NB4 (cell line): ENCODE data around the gene RASGRP3.
"Not testable (repeated sequence)": the region's sequence is repeated elsewhere in the genome, so short reads cannot be mapped to it uniquely, and the experiment has no call there.

Source experiments
- DNase-seq: peaks from one replicate; pipeline ENCODE4 v3.0.0; 2010; ENCODE audit warnings: low read depth
- H3K4me3 ChIP-seq: one replicate; pipeline ENCODE4 v1.5.1; 2011; ENCODE audit warnings: mild to moderate bottlenecking, low read depth, low read length, moderate library complexity
- CTCF ChIP-seq: IDR thresholded peaks from one replicate; pipeline ENCODE4 v1.5.1; 2012; ENCODE audit warnings: low read depth, low read length
- MAX ChIP-seq: IDR thresholded peaks from 2 replicates; pipeline ENCODE4 v1.6.1; 2011; ENCODE audit warnings: low read depth, low read length
- MYC ChIP-seq: IDR thresholded peaks from 2 replicates; pipeline ENCODE4 v1.6.1; 2011; ENCODE audit warnings: low read depth, low read length
- POLR2A ChIP-seq: IDR thresholded peaks from 2 replicates; pipeline ENCODE4 v1.6.1; 2011; ENCODE audit warnings: mild to moderate bottlenecking; ENCODE audit not compliant: insufficient read length; ENCODE audit errors: extremely low read depth

The RASGRP3 gene

GRCh38 chr2:33441235-33441810 lies 35.1 kb upstream of the RASGRP3 start:
- DNase-seq, result peak; percentile 75
- no peak for TF ChIP-seq MYC
- TF ChIP-seq CTCF, result peak; percentile 78
- no peak for TF ChIP-seq MAX
- TF ChIP-seq POLR2A, result no peak
- H3K4me3 ChIP-seq, result no peak overlapping the region

- H3K4me3 ChIP-seq, DNase-seq: not testable (repeated sequence)
Measured at GRCh38 chr2:33442052-33442451, 34.4 kb upstream of the RASGRP3 start.

- H3K4me3 ChIP-seq, result no peak overlapping the region
- DNase-seq, result no peak
- TF ChIP-seq POLR2A, result no peak
- TF ChIP-seq MAX, result no peak
- no peak for TF ChIP-seq MYC
- no peak for TF ChIP-seq CTCF
Measured at GRCh38 chr2:33442528-33443079, 33.8 kb upstream of the RASGRP3 start.

GRCh38 chr2:33443274-33443829 lies 33.1 kb upstream of the RASGRP3 start:
- DNase-seq, result no peak
- no peak overlapping the region for H3K4me3 ChIP-seq
- TF ChIP-seq CTCF (no peak), MYC (no peak), MAX (no peak), POLR2A (no peak)

GRCh38 chr2:33444967-33445366 lies 31.5 kb upstream of the RASGRP3 start:
- no peak for TF ChIP-seq POLR2A
- no peak for TF ChIP-seq CTCF
- TF ChIP-seq MAX, result no peak
- no peak for TF ChIP-seq MYC
- no peak for DNase-seq

GRCh38 chr2:33448220-33448899 lies 28.1 kb upstream of the RASGRP3 start:
- TF ChIP-seq MYC (no peak), MAX (no peak), POLR2A (no peak), CTCF (no peak)
- H3K4me3 ChIP-seq, result no peak overlapping the region
- peak; percentile 67 for DNase-seq

More at GRCh38 chr2:33444967-33445366, 31.5 kb upstream of the RASGRP3 start:
- no peak overlapping the region for H3K4me3 ChIP-seq
